Left colon (tissue), 2 donors: ENCODE measurements around the gene ANGPTL8. TPM values are rescaled to one million over a fixed set of nuclear protein-coding genes. Genes with fewer than 3 reads are reported as not detected.

Source experiments
- ATAC-seq: fragments of 200-7000 bp; cut with Tn5 transposase; one replicate; pipeline ENCODE4 v1.9.1; 2020; ENCODE audit warnings: mild to moderate bottlenecking, moderate library complexity
- DNase-seq, 2 donors: peaks; one replicate each; pipeline ENCODE4 v3.0.0-alpha.2; 2020
- intact Hi-C, 2 donors: fragments of 100-400 bp; cut with DNase I in 1 of 2; cut with micrococcal nuclease in 1 of 2; formaldehyde crosslinking; loops; one replicate each; pipeline versions ENCODE4 v1.11.2 to v1.14.0; 2022; cut with DNase I, micrococcal nuclease
- long read RNA-seq: library from polyadenylated mRNA; unstranded; transcript quantifications from one replicate; pipeline ENCODE4 v2.0.0, GENCODE V29; 2021
- total RNA-seq, 2 donors: library from RNA; stranded (reverse); fragmentation: NEBNext Ultra II Directional; extraction: Animal tissue kit (Norgen Biotek cat#: 25700); gene quantifications; one replicate each; pipeline ENCODE4 v1.2.1, GENCODE V29; 2021
- donor health status: DM: no; HTN: no; CAD: no.
- donor health status: DM: yes; HTN: yes; CAD: no.

ANGPTL8 gene
- total RNA-seq, result not detected
- long read RNA-seq, result 0 reads

GRCh38 chr19:11239377-11240000 is at the start of gene ANGPTL8:
Gene ANGPTL8 (plus strand): TSS chr19:11239619. CDS start chr19:11239638, 19 bp downstream.
- intact Hi-C loops, result no loop called here
- ATAC-seq (no peak), DNase-seq (no peak)

- no peak for DNase-seq
- intact Hi-C loops, result no loop called here
- ATAC-seq, result no peak
These were observed 48.9 kb upstream of the ANGPTL8 start for GRCh38 chr19:11190501-11190900.

GRCh38 chr19:11191273-11191755 is 48.1 kb upstream of the ANGPTL8 start:
- intact Hi-C loops, result no loop called here
- peak; percentile 53 for ATAC-seq
- peak in 1 of 2 donors; percentile 66 for DNase-seq

GRCh38 chr19:11191934-11192333 is 47.5 kb upstream of the ANGPTL8 start:
- intact Hi-C loops, result no loop called here
- ATAC-seq, result no peak
- DNase-seq, result no peak

- no peak for DNase-seq
- intact Hi-C loops, result no loop called here
- ATAC-seq, result no peak
These were observed 46.2 kb upstream of the ANGPTL8 start for GRCh38 chr19:11192957-11193939.

GRCh38 chr19:11194173-11194572 is 45.2 kb upstream of the ANGPTL8 start:
- ATAC-seq (no peak), DNase-seq (no peak)
- intact Hi-C loops, result no loop called here

- DNase-seq, result no peak
- no peak for ATAC-seq
- intact Hi-C loops, result no loop called here
These were observed 44.5 kb upstream of the ANGPTL8 start for GRCh38 chr19:11194656-11195558.

- intact Hi-C loops, result no loop called here
These were observed 43.7 kb upstream of the ANGPTL8 start for GRCh38 chr19:11195681-11196080.

GRCh38 chr19:11196406-11197287 is 42.8 kb upstream of the ANGPTL8 start:
- peak in 1 of 2 donors; percentile 45 for DNase-seq
- intact Hi-C loops, result no loop called here
- ATAC-seq, result peak; percentile 32

More at GRCh38 chr19:11195681-11196080, 43.7 kb upstream of the ANGPTL8 start:
- no peak for DNase-seq
- no peak for ATAC-seq

- intact Hi-C loops, result no loop called here
- peak; percentile 84 to 89 for DNase-seq
- ATAC-seq, result peak; percentile 94
These were observed 41.9 kb upstream of the ANGPTL8 start, which contains the start of gene KANK2 for GRCh38 chr19:11197291-11198174. Gene KANK2 (minus strand): TSS chr19:11197545. CDS start chr19:11194511, 3,034 bp downstream.

- intact Hi-C loops, result no loop called here
These were observed 41.3 kb upstream of the ANGPTL8 start for GRCh38 chr19:11198175-11198534.

GRCh38 chr19:11198769-11199424 is 40.5 kb upstream of the ANGPTL8 start:
- no peak for ATAC-seq
- intact Hi-C loops, result no loop called here
- no peak for DNase-seq

More at GRCh38 chr19:11198175-11198534, 41.3 kb upstream of the ANGPTL8 start:
- no peak for ATAC-seq
- no peak for DNase-seq

- ATAC-seq, result no peak
- intact Hi-C loops, result no loop called here
- DNase-seq, result no peak
These were observed 39.9 kb upstream of the ANGPTL8 start for GRCh38 chr19:11199517-11199916.

GRCh38 chr19:11200015-11200574 is 39.3 kb upstream of the ANGPTL8 start:
- DNase-seq (no peak), ATAC-seq (no peak)
- intact Hi-C loops, result loop anchor here (5.0 to 10.0 kb wide), 3 partner anchors 63 to 165 kb away; no protein-coding TSS in a partner anchor

GRCh38 chr19:11200931-11201330 is 38.5 kb upstream of the ANGPTL8 start:
- ATAC-seq, result no peak
- DNase-seq, result no peak
- intact Hi-C loops, result loop anchor here (5.0 to 10.0 kb wide), 3 partner anchors 64 to 166 kb away; no protein-coding TSS in a partner anchor

- DNase-seq (no peak), ATAC-seq (no peak)
- intact Hi-C loops, result loop anchor here (5.0 to 10.0 kb wide), 3 partner anchors 64 to 167 kb away; no protein-coding TSS in a partner anchor
These were observed 37.6 kb upstream of the ANGPTL8 start for GRCh38 chr19:11201791-11202190.
